Lung (tissue), 12 donors: ENCODE data around the gene B4GALNT4. TPM values are rescaled to one million over a fixed set of nuclear protein-coding genes. Genes with fewer than 3 reads are reported as not detected.

Experiments used
- ATAC-seq: fragments of 200-7000 bp; cut with Tn5 transposase; one replicate; pipeline ENCODE4 v1.9.1; 2020; ENCODE audit warnings: moderate number of reproducible peaks; ENCODE audit not compliant: insufficient read depth, low FRiP score
- DNase-seq, 3 donors: peaks; one replicate each; pipeline ENCODE4 v3.0.0-alpha.2; 2013 to 2017
- H3K27ac ChIP-seq, 2 donors: one replicate each; pipeline ENCODE4 v1.5.1; 2013; ENCODE audit warnings: mild to moderate bottlenecking in 2 of 2, moderate library complexity in 2 of 2, control low read depth in 1 of 2, inconsistent platforms in 1 of 2, low read depth in 1 of 2, low read length in 1 of 2
- H3K27me3 ChIP-seq, 3 donors: one replicate each; pipeline ENCODE4 v1.5.1; 2013; ENCODE audit warnings: low read length in 2 of 3; ENCODE audit not compliant: control insufficient read depth in 3 of 3, insufficient read depth in 3 of 3
- H3K36me3 ChIP-seq, 4 donors: one replicate each; pipeline ENCODE4 v1.5.1; 2013; ENCODE audit warnings: low read length in 4 of 4, mild to moderate bottlenecking in 1 of 4, moderate library complexity in 1 of 4; ENCODE audit not compliant: control insufficient read depth in 4 of 4, insufficient read depth in 4 of 4
- H3K4me1 ChIP-seq, 5 donors: one replicate each; pipeline ENCODE4 v1.5.1; 2013; ENCODE audit warnings: low read length in 5 of 5, mild to moderate bottlenecking in 2 of 5, moderate library complexity in 1 of 5; ENCODE audit not compliant: control insufficient read depth in 5 of 5, insufficient read depth in 5 of 5
- H3K4me3 ChIP-seq: one replicate; pipeline ENCODE4 v1.5.1; 2013; ENCODE audit warnings: mild to moderate bottlenecking, control low read depth, moderate library complexity
- H3K9ac ChIP-seq, 2 donors: one replicate each; pipeline ENCODE4 v1.5.1; 2013; ENCODE audit warnings: low read length in 2 of 2, control low read depth in 1 of 2; ENCODE audit not compliant: insufficient read depth in 1 of 2
- H3K9me3 ChIP-seq, 4 donors: one replicate each; pipeline ENCODE4 v1.5.1; 2013; ENCODE audit warnings: low read length in 3 of 4, mild to moderate bottlenecking in 1 of 4, moderate library complexity in 1 of 4; ENCODE audit not compliant: control insufficient read depth in 4 of 4, insufficient read depth in 3 of 4
- WGBS, 2 donors: extraction: QIAGEN DNeasy Blood & Tissue Kit; methylation state at CpG; one replicate each; pipeline ENCODE4 v1.1.7; 2013; 5-methylcytosine and 5-hydroxymethylcytosine counted together
- polyA plus RNA-seq, 2 donors: library from polyadenylated mRNA; stranded (reverse); fragments of 200-250 nt; gene quantifications; one replicate each; pipeline ENCODE4 v1.2.1, GENCODE V29; 2013
- total RNA-seq, 2 donors: library from RNA; depleted of rRNA in 1 of 2; stranded (reverse); fragments of >200 nt in 1 of 2; gene quantifications; one replicate each; pipeline ENCODE4 v1.2.1, GENCODE V29; 2014 to 2021
- TF ChIP-seq, protein P1 (sequence below): IDR thresholded peaks from 2 replicates; pipeline ENCODE4 v1.5.1; 2012; ENCODE audit warnings: mild to moderate bottlenecking; ENCODE audit errors: control extremely low read depth, extremely low read depth
- donor health status: control.
- donor health status: control.
- donor health status: Bipolar disorder and iron deficiency.
- donor health status: healthy.
- donor health status: DM: yes; HTN: yes; CAD: no.

B4GALNT4 gene
- total and polyA plus RNA-seq, 4 donors: 1.4 to 6.8 (median 3.3) TPM

DNA sequence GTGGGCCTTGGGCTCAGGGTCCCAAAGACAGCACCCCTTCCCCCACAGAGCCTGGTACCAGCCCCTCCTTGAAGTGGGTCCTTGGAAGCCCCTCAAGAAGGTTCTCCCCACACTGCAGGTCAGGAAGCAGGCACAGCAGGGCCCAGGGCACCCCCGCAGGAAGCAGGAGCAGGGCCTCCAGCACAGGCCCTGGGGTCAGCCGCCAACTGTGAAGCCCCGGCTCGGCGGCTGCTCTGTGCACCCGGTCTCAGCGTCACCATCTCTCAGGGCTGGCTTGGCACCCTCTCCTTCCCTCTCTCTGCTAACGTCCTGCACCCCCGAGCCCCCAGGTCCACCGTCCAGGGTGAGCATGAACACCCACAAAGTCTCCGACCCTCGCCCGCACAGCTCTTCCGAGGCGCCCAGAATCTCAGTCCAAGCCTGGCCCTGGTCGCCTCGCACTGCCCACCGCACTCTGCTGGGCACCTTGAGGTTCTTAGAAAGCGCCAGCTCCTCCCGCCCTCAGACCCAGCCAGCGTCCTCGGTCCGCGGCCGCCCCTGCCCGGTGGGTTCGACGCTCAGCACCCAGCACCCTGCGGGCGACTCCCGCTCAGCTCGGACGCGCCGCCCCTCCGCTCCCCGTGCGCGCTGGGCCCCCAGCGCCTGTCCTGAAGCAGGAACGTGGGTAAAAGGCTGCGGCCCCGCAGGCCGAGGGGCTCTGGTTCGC is 46.9 kb downstream of the B4GALNT4 start:
- no peaks in the 10 kb centered on the region for H3K9me3 ChIP-seq
- no peak overlapping the region for H3K9ac ChIP-seq
- H3K4me3 ChIP-seq: peak overlapping the region; percentile 74
- H3K27ac ChIP-seq: peak overlapping the region; percentile 69 to 89
- peaks cover 0 to 4% (median 4%) of the 10 kb centered on the region in 3 donors for H3K27me3 ChIP-seq
- H3K36me3 ChIP-seq: no peaks in the 10 kb centered on the region
- peaks cover 0 to 22% (median 10%) of the 10 kb centered on the region in 5 donors for H3K4me1 ChIP-seq
- WGBS, 2 donors: 4 to 8% methylated on average over 43 to 45 of the region's 45 CpGs
- ATAC-seq (peak; percentile 14), DNase-seq (no peak)
- TF ChIP-seq, protein P1, sequence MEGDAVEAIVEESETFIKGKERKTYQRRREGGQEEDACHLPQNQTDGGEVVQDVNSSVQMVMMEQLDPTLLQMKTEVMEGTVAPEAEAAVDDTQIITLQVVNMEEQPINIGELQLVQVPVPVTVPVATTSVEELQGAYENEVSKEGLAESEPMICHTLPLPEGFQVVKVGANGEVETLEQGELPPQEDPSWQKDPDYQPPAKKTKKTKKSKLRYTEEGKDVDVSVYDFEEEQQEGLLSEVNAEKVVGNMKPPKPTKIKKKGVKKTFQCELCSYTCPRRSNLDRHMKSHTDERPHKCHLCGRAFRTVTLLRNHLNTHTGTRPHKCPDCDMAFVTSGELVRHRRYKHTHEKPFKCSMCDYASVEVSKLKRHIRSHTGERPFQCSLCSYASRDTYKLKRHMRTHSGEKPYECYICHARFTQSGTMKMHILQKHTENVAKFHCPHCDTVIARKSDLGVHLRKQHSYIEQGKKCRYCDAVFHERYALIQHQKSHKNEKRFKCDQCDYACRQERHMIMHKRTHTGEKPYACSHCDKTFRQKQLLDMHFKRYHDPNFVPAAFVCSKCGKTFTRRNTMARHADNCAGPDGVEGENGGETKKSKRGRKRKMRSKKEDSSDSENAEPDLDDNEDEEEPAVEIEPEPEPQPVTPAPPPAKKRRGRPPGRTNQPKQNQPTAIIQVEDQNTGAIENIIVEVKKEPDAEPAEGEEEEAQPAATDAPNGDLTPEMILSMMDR: no peak

DNA sequence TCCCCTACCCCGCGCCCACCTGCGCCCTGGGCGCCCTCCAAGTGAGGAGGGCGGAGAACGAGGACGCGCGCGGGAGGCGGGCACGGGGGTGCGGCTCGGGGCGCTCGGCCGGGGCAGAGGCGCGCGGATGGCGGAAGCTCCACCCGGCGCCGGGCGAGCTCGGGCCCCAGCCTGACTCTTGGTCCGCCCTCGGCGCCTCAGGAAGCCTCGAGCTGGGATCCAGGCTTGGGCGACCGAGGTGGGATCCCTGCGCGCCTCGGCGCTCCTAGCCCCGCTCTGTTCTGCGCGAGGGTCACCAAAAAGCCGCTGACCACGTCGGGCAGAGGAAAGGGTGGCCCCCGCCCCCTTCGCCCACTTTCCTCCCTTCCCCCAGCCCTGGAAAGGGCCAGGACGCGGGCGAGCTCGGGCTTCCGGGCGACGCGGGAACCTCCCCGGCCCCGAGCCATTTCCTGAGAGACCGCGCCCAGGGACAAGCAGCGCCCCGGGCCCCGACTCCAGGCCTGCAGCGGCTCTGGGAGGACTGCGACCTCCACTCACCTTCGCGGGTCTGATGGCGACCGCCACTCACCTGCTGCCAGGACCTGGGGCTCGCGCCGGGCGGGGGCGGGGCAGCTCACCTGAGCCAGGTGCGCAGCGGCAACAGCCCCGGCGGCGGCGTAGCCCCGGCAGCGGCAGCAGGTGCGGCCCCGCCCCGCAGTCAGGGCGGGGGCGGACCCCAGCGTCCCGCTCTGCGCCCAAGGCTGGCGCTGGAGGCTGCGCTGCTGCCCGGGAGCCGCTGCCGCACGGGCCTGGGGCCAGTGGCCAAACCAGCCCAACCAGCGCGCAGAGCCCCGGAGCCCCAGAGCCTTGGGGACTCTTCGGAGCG is 47.7 kb downstream of the B4GALNT4 start:
- peak overlapping the region; percentile 69 to 89 for H3K27ac ChIP-seq
- H3K36me3 ChIP-seq: no peaks in the 10 kb centered on the region
- peak in 2 of 3 donors; percentile 39 to 55 for DNase-seq
- 1 to 2% methylated on average over 68 to 97 of the region's 97 CpGs for WGBS, 2 donors
- peaks cover 0 to 22% (median 10%) of the 10 kb centered on the region in 5 donors for H3K4me1 ChIP-seq
- H3K4me3 ChIP-seq: peak overlapping the region; percentile 74
- TF ChIP-seq, protein P1: no peak
- peaks cover 0 to 4% (median 4%) of the 10 kb centered on the region in 3 donors for H3K27me3 ChIP-seq
- H3K9ac ChIP-seq: no peak overlapping the region
- peak; percentile 79 for ATAC-seq
- H3K9me3 ChIP-seq: no peaks in the 10 kb centered on the region

DNA sequence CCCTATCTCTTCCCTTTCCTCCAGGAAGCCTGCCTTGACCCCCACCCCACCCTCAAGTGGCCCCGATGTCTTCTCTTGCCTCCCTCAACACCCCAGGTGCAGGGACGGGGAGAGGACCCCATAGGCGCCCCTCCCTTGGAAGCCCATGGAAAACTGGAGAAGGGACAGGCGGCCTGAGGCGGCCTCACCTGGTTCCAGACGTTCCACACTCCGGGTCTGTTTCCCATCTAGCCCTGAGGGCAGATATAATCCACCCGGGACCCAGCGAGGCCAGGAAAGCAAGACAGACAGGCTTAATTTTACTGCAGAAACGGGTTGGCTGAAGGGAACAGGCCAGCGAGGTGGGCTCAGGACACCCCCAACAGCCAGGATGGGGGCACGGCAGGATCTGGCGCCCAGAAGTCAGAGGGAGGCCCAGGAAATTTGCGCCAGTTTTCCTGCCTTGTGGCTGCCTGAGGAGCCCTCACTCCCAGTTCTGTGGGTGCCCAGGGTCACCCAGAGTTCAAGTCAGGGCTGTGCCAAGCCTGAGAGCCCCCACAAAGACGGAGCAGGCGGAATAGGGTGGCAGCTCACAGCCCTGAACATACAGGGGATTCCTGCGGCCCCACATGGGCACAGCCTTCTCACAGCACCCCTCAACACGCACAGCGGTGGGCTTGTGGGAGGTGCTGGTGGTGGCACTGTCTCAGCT is 48.5 kb downstream of the B4GALNT4 start:
- no peak overlapping the region for H3K9ac ChIP-seq
- TF ChIP-seq, protein P1: no peak
- H3K27me3 ChIP-seq: peaks cover 0 to 4% (median 4%) of the 10 kb centered on the region in 3 donors
- ATAC-seq (no peak), DNase-seq (no peak)
- H3K4me1 ChIP-seq: peaks cover 0 to 20% (median 10%) of the 10 kb centered on the region in 5 donors
- H3K4me3 ChIP-seq: no peak overlapping the region
- H3K9me3 ChIP-seq: no peaks in the 10 kb centered on the region
- 66 to 72% methylated on average over 19 of the region's 19 CpGs for WGBS, 2 donors
- H3K36me3 ChIP-seq: no peaks in the 10 kb centered on the region
- no peak overlapping the region for H3K27ac ChIP-seq
